Measurements from ENCODE around the gene NR1I3.
A peak's percentile ranks its signal among the peaks of the same experiment; 100 is the strongest.

The NR1I3 gene

GRCh38 chr1:161218301-161219077 lies 19.5 kb downstream of the NR1I3 start:
- DNase-seq (ENCODE audit: low spot score), result no peak

GRCh38 chr1:161217831-161218230 lies 20.2 kb downstream of the NR1I3 start:
- no peak for DNase-seq (ENCODE audit: low spot score)

GRCh38 chr1:161216945-161217712 lies 20.9 kb downstream of the NR1I3 start:
- DNase-seq (ENCODE audit: low spot score), result no peak

- DNase-seq (ENCODE audit: low spot score), result no peak
Observed at GRCh38 chr1:161215076-161215475, 22.9 kb downstream of the NR1I3 start, which contains the start of gene FCER1G. Gene FCER1G, plus strand, starts transcription at chr1:161215295. Its CDS starts 27 bp downstream, at chr1:161215322.

GRCh38 chr1:161214369-161214768 lies 23.6 kb downstream of the NR1I3 start:
- no peak for DNase-seq (ENCODE audit: low spot score)

- peak; percentile 77 for DNase-seq (ENCODE audit: low spot score)
Observed at GRCh38 chr1:161209790-161210409, 28.1 kb downstream of the NR1I3 start.

- no peak for DNase-seq (ENCODE audit: low spot score)
Observed at GRCh38 chr1:161207173-161207572, 30.8 kb downstream of the NR1I3 start.

- no peak for DNase-seq (ENCODE audit: low spot score)
Observed at GRCh38 chr1:161206411-161207140, 31.4 kb downstream of the NR1I3 start.

- peak; percentile 89 for DNase-seq (ENCODE audit: low spot score)
Observed at GRCh38 chr1:161201836-161202712, 35.9 kb downstream of the NR1I3 start, which contains the start of gene NDUFS2. Gene NDUFS2, plus strand, starts transcription at chr1:161202367. Its CDS starts 19 bp downstream, at chr1:161202386.

- no peak for DNase-seq (ENCODE audit: low spot score)
Observed at GRCh38 chr1:161200992-161201835, 36.8 kb downstream of the NR1I3 start.

- DNase-seq (ENCODE audit: low spot score), result no peak
Observed at GRCh38 chr1:161200421-161200991, 37.5 kb downstream of the NR1I3 start.

- DNase-seq (ENCODE audit: low spot score), result no peak
Observed at GRCh38 chr1:161199506-161200139, 38.4 kb downstream of the NR1I3 start.

GRCh38 chr1:161198897-161199431 lies 39.0 kb downstream of the NR1I3 start, which contains the start of gene ADAMTS4:
Gene ADAMTS4, minus strand, starts transcription at chr1:161199054. Its CDS starts 427 bp downstream, at chr1:161198627.
- DNase-seq (ENCODE audit: low spot score), result no peak

GRCh38 chr1:161198194-161198896 lies 39.7 kb downstream of the NR1I3 start:
- no peak for DNase-seq (ENCODE audit: low spot score)

- no peak for DNase-seq (ENCODE audit: low spot score)
Observed at GRCh38 chr1:161197560-161198193, 40.3 kb downstream of the NR1I3 start.

GRCh38 chr1:161196521-161197451 lies 41.2 kb downstream of the NR1I3 start:
- DNase-seq (ENCODE audit: low spot score), result no peak
